Parathyroid adenoma (tissue), 2 donors: ENCODE measurements around the gene ARHGAP45.
"Not testable (repeated sequence)": the region's sequence is repeated elsewhere in the genome, so short reads cannot be mapped to it uniquely, and the experiment has no call there.

Experiments used
- H2AFZ ChIP-seq: fragments of 300-600 bp; sonication (generic); one replicate; pipeline ENCODE4 v1.7.0; 2017; ENCODE audit warnings: antibody characterized with exemption, mild to moderate bottlenecking
- H3K27ac ChIP-seq: fragments of 300-600 bp; sonication (generic); one replicate; pipeline ENCODE4 v1.7.0; 2017
- H3K27me3 ChIP-seq: fragments of 300-600 bp; sonication (generic); one replicate; pipeline ENCODE4 v1.7.0; 2017; ENCODE audit warnings: low read length; ENCODE audit not compliant: control insufficient read depth, insufficient read depth
- H3K36me3 ChIP-seq: fragments of 300-600 bp; sonication (generic); one replicate; pipeline ENCODE4 v1.7.0; 2017; ENCODE audit warnings: low read length; ENCODE audit not compliant: control insufficient read depth, insufficient read depth
- H3K4me1 ChIP-seq: fragments of 300-600 bp; sonication (generic); one replicate; pipeline ENCODE4 v1.7.0; 2017; ENCODE audit warnings: control low read depth
- H3K4me2 ChIP-seq: fragments of 300-600 bp; sonication (generic); one replicate; pipeline ENCODE4 v1.7.0; 2017; ENCODE audit warnings: low read length
- H3K4me3 ChIP-seq: fragments of 300-600 bp; sonication (generic); one replicate; pipeline ENCODE4 v1.7.0; 2017; ENCODE audit warnings: low read depth, low read length
- H3K79me2 ChIP-seq: fragments of 300-600 bp; sonication (generic); one replicate; pipeline ENCODE4 v1.7.0; 2017; ENCODE audit warnings: control low read depth
- H3K9ac ChIP-seq: fragments of 300-600 bp; sonication (generic); one replicate; pipeline ENCODE4 v1.7.0; 2017; ENCODE audit warnings: mild to moderate bottlenecking
- H3K9me3 ChIP-seq: fragments of 300-600 bp; sonication (generic); one replicate; pipeline ENCODE4 v1.7.0; 2017; ENCODE audit warnings: low read length; ENCODE audit not compliant: control insufficient read depth
- TF ChIP-seq, protein P1 (sequence below): fragments of 300-600 bp; sonication (generic); IDR thresholded peaks from one replicate; pipeline ENCODE4 v1.7.0; 2017; ENCODE audit warnings: antibody characterized with exemption, mild to moderate bottlenecking
- donor health status: primary hyperparathyroidism.

ARHGAP45 gene

DNA sequence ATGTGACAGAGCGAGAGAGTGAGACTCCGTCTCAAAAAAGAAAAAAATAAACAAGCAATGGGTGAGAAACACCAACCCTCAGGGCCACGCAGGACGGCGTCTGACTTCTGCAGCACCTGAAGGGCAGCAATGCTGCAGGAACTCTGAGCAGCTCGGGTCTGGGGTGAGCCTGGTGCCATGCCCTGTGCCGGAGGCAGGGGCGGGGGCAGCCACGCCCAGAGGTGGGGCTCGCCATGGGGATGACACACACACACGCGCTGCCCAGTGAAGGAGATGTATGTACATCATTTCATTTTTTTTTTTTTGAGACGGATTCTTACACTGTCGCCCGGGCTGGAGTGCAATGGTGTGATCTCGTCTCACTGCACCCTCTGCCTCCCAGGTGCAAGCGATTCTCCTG, 61.1 kb downstream of the ARHGAP45 start:
- H3K4me3 ChIP-seq = no peak overlapping the region

GRCh38 chr19:1129084-1129483, 62.1 kb downstream of the ARHGAP45 start:
- not testable (repeated sequence) for H3K9ac ChIP-seq, H3K27me3 ChIP-seq, H3K9me3 ChIP-seq, H3K79me2 ChIP-seq, H2AFZ ChIP-seq, H3K27ac ChIP-seq, H3K36me3 ChIP-seq, H3K4me3 ChIP-seq, H3K4me2 ChIP-seq, H3K4me1 ChIP-seq

More for the DNA sequence above, 61.1 kb downstream of the ARHGAP45 start:
- Histone ChIP-seq H3K27me3 (no peaks in the 10 kb centered on the region), H3K4me2 (no peak overlapping the region), H2AFZ (no peak overlapping the region), H3K27ac (no peak overlapping the region), H3K79me2 (peaks cover 5% of the 10 kb centered on the region), H3K36me3 (no peaks in the 10 kb centered on the region), H3K4me1 (no peaks in the 10 kb centered on the region), H3K9ac (no peak overlapping the region), H3K9me3 (no peaks in the 10 kb centered on the region)
- TF ChIP-seq, protein P1, sequence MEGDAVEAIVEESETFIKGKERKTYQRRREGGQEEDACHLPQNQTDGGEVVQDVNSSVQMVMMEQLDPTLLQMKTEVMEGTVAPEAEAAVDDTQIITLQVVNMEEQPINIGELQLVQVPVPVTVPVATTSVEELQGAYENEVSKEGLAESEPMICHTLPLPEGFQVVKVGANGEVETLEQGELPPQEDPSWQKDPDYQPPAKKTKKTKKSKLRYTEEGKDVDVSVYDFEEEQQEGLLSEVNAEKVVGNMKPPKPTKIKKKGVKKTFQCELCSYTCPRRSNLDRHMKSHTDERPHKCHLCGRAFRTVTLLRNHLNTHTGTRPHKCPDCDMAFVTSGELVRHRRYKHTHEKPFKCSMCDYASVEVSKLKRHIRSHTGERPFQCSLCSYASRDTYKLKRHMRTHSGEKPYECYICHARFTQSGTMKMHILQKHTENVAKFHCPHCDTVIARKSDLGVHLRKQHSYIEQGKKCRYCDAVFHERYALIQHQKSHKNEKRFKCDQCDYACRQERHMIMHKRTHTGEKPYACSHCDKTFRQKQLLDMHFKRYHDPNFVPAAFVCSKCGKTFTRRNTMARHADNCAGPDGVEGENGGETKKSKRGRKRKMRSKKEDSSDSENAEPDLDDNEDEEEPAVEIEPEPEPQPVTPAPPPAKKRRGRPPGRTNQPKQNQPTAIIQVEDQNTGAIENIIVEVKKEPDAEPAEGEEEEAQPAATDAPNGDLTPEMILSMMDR = no peak

DNA sequence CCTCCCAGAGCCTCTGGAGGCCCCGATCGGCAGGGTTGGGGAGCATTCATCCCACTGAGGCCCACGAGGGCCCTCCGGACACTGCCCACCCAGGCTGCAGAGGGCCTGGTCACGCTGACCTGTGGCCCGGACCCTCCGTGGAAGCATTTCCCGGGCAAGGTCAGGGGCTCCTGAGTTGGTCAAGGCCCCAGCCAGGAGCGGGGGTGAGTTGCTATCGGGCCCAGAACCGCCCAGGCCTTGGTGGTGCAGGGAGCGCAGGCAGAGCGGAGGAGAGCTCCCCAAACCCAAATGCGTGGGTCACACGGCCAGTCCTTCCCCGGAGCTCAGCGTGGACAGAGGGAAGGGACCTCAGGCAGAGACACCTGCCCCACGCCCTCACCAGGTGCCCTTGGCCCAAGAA, 62.6 kb downstream of the ARHGAP45 start:
- Histone ChIP-seq H3K27ac (no peak overlapping the region), H3K4me3 (no peak overlapping the region), H3K4me2 (no peak overlapping the region), H3K27me3 (no peaks in the 10 kb centered on the region), H3K4me1 (no peaks in the 10 kb centered on the region), H3K36me3 (no peaks in the 10 kb centered on the region), H2AFZ (no peak overlapping the region), H3K9ac (no peak overlapping the region), H3K79me2 (peaks cover 12% of the 10 kb centered on the region), H3K9me3 (no peaks in the 10 kb centered on the region)
- TF ChIP-seq, protein P1 = no peak

DNA sequence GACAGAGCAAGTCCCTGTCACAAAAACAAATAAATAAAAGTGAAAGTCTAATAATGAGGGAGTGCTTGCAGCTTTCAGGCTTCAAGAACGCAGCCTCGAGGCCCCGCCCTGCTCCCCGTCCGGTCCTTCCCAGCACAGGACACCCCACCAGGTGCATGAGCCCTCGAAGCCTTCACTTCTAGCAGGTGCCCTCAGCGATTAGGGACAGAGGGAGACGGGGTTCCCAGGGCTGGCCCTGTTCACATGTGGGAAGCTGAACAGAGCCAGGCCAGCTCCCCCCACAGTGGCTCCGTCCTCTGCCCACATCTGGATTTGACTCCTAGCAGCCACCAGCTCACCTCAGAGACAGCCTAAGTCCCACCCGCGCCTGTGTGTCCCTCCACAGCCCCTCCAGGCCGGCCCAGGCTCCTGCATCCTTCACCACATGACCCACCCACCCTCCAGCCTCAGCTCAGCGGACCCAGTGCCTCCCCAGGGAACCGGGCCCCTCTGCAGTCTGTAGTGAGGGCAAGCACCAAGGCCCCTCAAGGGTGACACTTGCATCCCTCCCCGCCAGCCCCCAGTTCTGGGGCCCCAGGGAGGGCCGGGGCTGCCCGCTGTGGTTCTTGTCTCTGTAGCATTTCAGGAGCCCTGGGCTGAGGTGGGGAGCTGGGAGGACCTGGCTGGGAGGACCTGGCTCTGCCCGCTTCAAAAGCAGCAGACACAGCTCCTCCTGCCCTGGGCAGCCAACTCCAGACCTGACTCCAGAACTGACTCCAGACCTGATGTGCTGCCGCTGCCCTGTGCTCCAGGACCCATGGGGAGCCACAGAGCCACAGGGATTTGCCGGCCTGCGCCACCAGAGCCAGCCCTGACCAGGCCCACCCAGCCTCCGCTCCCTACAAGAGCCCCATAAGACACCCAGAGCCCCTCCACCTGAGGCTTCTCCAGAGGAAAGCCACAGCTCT, 64.1 kb downstream of the ARHGAP45 start:
- no peaks in the 10 kb centered on the region for H3K36me3 ChIP-seq
- no peaks in the 10 kb centered on the region for H3K4me1 ChIP-seq

More for the DNA sequence above, 64.1 kb downstream of the ARHGAP45 start:
- Histone ChIP-seq H3K9ac (no peak overlapping the region), H3K4me3 (peak overlapping the region; percentile 22), H3K4me2 (peak overlapping the region; percentile 47), H3K27me3 (no peaks in the 10 kb centered on the region), H3K79me2 (peaks cover 15% of the 10 kb centered on the region), H2AFZ (no peak overlapping the region), H3K27ac (peak overlapping the region; percentile 78), H3K9me3 (no peaks in the 10 kb centered on the region)
- TF ChIP-seq, protein P1 = no peak
